Small intestine (tissue), 7 donors: ENCODE data around the gene NYAP1. TPM values are rescaled to one million over a fixed set of nuclear protein-coding genes. Genes with fewer than 3 reads are reported as not detected.

Experiments
- DNase-seq, 2 donors: peaks; one replicate each; pipeline versions ENCODE4 v3.0.0 to v3.0.0-alpha.2; 2013
- FAIRE-seq: peaks from 2 replicates; lab custom pipeline; 2012; peaks lifted over from hg19 to GRCh38; lab: Jason Lieb, UNC
- H3K27ac ChIP-seq, 3 donors: one replicate each; pipeline ENCODE4 v1.5.1; 2013; ENCODE audit warnings: low read length in 2 of 3, mild to moderate bottlenecking in 2 of 3, control low read depth in 1 of 3, inconsistent platforms in 1 of 3, low read depth in 1 of 3, moderate library complexity in 1 of 3
- H3K27me3 ChIP-seq, 3 donors: one replicate each; pipeline ENCODE4 v1.6.1; 2013; ENCODE audit warnings: low read length in 3 of 3, inconsistent platforms in 1 of 3; ENCODE audit not compliant: control insufficient read depth in 3 of 3, insufficient read depth in 3 of 3
- H3K36me3 ChIP-seq, 3 donors: one replicate each; pipeline ENCODE4 v1.6.1; 2013; ENCODE audit warnings: low read length in 3 of 3, inconsistent platforms in 1 of 3, low read depth in 1 of 3, mild to moderate bottlenecking in 1 of 3, moderate library complexity in 1 of 3; ENCODE audit not compliant: control insufficient read depth in 3 of 3, insufficient read depth in 2 of 3
- H3K4me1 ChIP-seq, 3 donors: one replicate each; pipeline ENCODE4 v1.6.1; 2013; ENCODE audit warnings: low read length in 2 of 3, inconsistent platforms in 1 of 3, low read depth in 1 of 3, mild to moderate bottlenecking in 1 of 3, moderate library complexity in 1 of 3; ENCODE audit not compliant: control insufficient read depth in 3 of 3, insufficient read depth in 2 of 3
- H3K4me3 ChIP-seq, 3 donors: one replicate each; pipeline ENCODE4 v1.5.1; 2013; ENCODE audit warnings: low read length in 3 of 3, control low read depth in 1 of 3, inconsistent platforms in 1 of 3, low read depth in 1 of 3, mild to moderate bottlenecking in 1 of 3, moderate library complexity in 1 of 3
- H3K9me3 ChIP-seq, 2 donors: one replicate each; pipeline ENCODE4 v1.6.1; 2013; ENCODE audit warnings: low read depth in 1 of 2, low read length in 1 of 2; ENCODE audit not compliant: control insufficient read depth in 2 of 2, insufficient read depth in 1 of 2
- WGBS, 3 donors: extraction: QIAGEN DNeasy Blood & Tissue Kit; methylation state at CpG; one replicate each; pipeline ENCODE4 v1.1.7; 2013; 5-methylcytosine and 5-hydroxymethylcytosine counted together
- polyA plus RNA-seq, 4 donors: library from polyadenylated mRNA; stranded (reverse) in 3 of 4; unstranded in 1 of 4; fragments of 200-250 nt in 3 of 4; fragments of 120-200 nt in 1 of 4; gene quantifications; one replicate each; pipeline versions ENCODE4 v1.2.1 to v1.2.3, GENCODE V29; 2013
- donor health status: healthy with polysubstance abuse.
- donor health status: control.
- donor health status: control.
- donor health status: Bipolar disorder and iron deficiency.
- donor health status: healthy.

NYAP1 gene
- polyA plus RNA-seq, 4 donors, result 1.1 to 2.3 TPM; not detected in 2

- Histone ChIP-seq H3K36me3 (no peaks in the 10 kb centered on the region), H3K4me3 (peak overlapping the region; percentile 45 to 78 (median 54)), H3K4me1 (peaks cover 0 to 13% (median 4%) of the 10 kb centered on the region in 3 donors), H3K27ac (peak overlapping the region in 1 of 3 donors; percentile 14), H3K9me3 (no peaks in the 10 kb centered on the region), H3K27me3 (no peaks in the 10 kb centered on the region)
- FAIRE-seq (no peak), DNase-seq (peak; percentile 60 to 91)
- WGBS, 3 donors, result 0 to 1% (median 1%) methylated on average over 27 to 79 of the region's 79 CpGs
These were observed 521 bp upstream of the NYAP1 start for GRCh38 chr7:100483090-100483721.

GRCh38 chr7:100484673-100485045, 932 bp downstream of the NYAP1 start:
- FAIRE-seq (no peak), DNase-seq (no peak)
- WGBS, 3 donors, result 69 to 78% (median 77%) methylated on average over 5 to 6 of the region's 6 CpGs
- Histone ChIP-seq H3K4me1 (peaks cover 0 to 9% (median 0%) of the 10 kb centered on the region in 3 donors), H3K36me3 (peaks cover 0 to 2% (median 0%) of the 10 kb centered on the region in 3 donors), H3K27ac (no peak overlapping the region), H3K27me3 (no peaks in the 10 kb centered on the region), H3K4me3 (peak overlapping the region in 1 of 3 donors; percentile 49), H3K9me3 (no peaks in the 10 kb centered on the region)

- DNase-seq, result no peak
- 80 to 86% (median 81%) methylated on average over 3 to 4 of the region's 4 CpGs for WGBS, 3 donors
- FAIRE-seq, result no peak
- H3K4me3 ChIP-seq, result no peak overlapping the region
- no peak overlapping the region for H3K27ac ChIP-seq
- H3K9me3 ChIP-seq, result no peaks in the 10 kb centered on the region
- peaks cover 0 to 7% (median 0%) of the 10 kb centered on the region in 3 donors for H3K4me1 ChIP-seq
- no peaks in the 10 kb centered on the region for H3K27me3 ChIP-seq
- H3K36me3 ChIP-seq, result peaks cover 0 to 2% (median 0%) of the 10 kb centered on the region in 3 donors
These were observed 1.7 kb downstream of the NYAP1 start for GRCh38 chr7:100485471-100485876.

- Histone ChIP-seq H3K27me3 (no peaks in the 10 kb centered on the region), H3K27ac (no peak overlapping the region), H3K9me3 (no peaks in the 10 kb centered on the region), H3K4me3 (no peak overlapping the region), H3K36me3 (peaks cover 0 to 2% (median 0%) of the 10 kb centered on the region in 3 donors), H3K4me1 (peaks cover 0 to 7% (median 0%) of the 10 kb centered on the region in 3 donors)
- 58 to 79% (median 75%) methylated on average over 4 to 5 of the region's 5 CpGs for WGBS, 3 donors
- DNase-seq (no peak), FAIRE-seq (no peak)
These were observed 2.4 kb downstream of the NYAP1 start for GRCh38 chr7:100486111-100486636.

GRCh38 chr7:100486753-100487446, 3.2 kb downstream of the NYAP1 start:
- WGBS, 3 donors, result 80 to 85% (median 83%) methylated on average over 27 to 30 of the region's 30 CpGs
- DNase-seq, result no peak
- no peak for FAIRE-seq
- no peak overlapping the region for H3K4me3 ChIP-seq
- peaks cover 0 to 2% (median 0%) of the 10 kb centered on the region in 3 donors for H3K36me3 ChIP-seq
- peaks cover 0 to 2% (median 0%) of the 10 kb centered on the region in 3 donors for H3K27me3 ChIP-seq
- no peak overlapping the region for H3K27ac ChIP-seq
- no peaks in the 10 kb centered on the region for H3K9me3 ChIP-seq
- H3K4me1 ChIP-seq, result peaks cover 0 to 7% (median 0%) of the 10 kb centered on the region in 3 donors

DNA sequence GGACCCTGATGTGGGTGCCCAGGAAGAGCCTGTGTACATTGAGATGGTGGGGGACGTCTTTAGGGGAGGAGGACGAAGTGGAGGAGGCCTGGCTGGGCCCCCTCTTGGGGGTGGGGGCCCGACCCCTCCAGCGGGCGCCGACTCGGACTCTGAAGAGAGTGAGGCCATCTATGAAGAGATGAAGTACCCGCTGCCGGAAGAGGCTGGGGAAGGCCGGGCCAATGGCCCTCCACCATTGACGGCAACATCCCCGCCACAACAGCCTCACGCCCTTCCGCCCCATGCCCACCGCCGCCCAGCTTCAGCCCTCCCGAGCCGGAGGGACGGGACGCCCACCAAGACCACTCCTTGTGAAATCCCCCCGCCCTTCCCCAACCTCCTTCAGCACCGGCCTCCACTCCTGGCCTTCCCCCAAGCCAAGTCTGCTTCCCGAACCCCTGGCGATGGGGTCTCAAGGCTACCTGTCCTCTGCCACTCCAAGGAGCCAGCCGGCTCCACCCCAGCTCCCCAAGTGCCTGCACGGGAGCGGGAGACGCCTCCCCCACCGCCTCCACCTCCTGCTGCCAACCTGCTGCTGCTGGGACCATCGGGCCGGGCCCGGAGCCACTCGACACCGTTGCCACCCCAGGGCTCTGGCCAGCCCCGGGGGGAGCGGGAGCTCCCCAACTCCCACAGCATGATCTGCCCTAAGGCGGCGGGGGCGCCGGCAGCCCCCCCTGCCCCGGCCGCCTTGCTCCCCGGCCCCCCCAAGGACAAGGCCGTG, 4.8 kb downstream of the NYAP1 start:
- FAIRE-seq (no peak), DNase-seq (no peak)
- H3K4me3 ChIP-seq, result no peak overlapping the region
- peaks cover 0 to 4% (median 0%) of the 10 kb centered on the region in 3 donors for H3K4me1 ChIP-seq
- H3K27ac ChIP-seq, result no peak overlapping the region
- peaks cover 0 to 2% (median 0%) of the 10 kb centered on the region in 3 donors for H3K36me3 ChIP-seq
- no peaks in the 10 kb centered on the region for H3K9me3 ChIP-seq
- H3K27me3 ChIP-seq, result peaks cover 0 to 3% (median 2%) of the 10 kb centered on the region in 3 donors
- WGBS, 3 donors, result 92 to 94% (median 93%) methylated on average over 31 to 44 of the region's 44 CpGs

GRCh38 chr7:100489121-100489520, 5.4 kb downstream of the NYAP1 start:
- DNase-seq (no peak), FAIRE-seq (no peak)
- Histone ChIP-seq H3K4me3 (no peak overlapping the region), H3K27me3 (peaks cover 0 to 7% (median 2%) of the 10 kb centered on the region in 3 donors), H3K27ac (no peak overlapping the region), H3K9me3 (no peaks in the 10 kb centered on the region), H3K4me1 (peaks cover 0 to 7% (median 2%) of the 10 kb centered on the region in 3 donors), H3K36me3 (peaks cover 0 to 2% (median 0%) of the 10 kb centered on the region in 3 donors)
- 84 to 92% (median 87%) methylated on average over 6 to 10 of the region's 10 CpGs for WGBS, 3 donors

GRCh38 chr7:100489824-100490223, 6.1 kb downstream of the NYAP1 start:
- 23 to 40% (median 37%) methylated on average over 9 of the region's 9 CpGs for WGBS, 3 donors
- no peaks in the 10 kb centered on the region for H3K9me3 ChIP-seq
- FAIRE-seq, result no peak

More at GRCh38 chr7:100489824-100490223, 6.1 kb downstream of the NYAP1 start:
- peak; percentile 56 to 90 for DNase-seq
- Histone ChIP-seq H3K27ac (peak overlapping the region in 1 of 3 donors; percentile 1), H3K4me3 (no peak overlapping the region), H3K4me1 (peaks cover 0 to 9% (median 2%) of the 10 kb centered on the region in 3 donors), H3K27me3 (peaks cover 0 to 10% (median 2%) of the 10 kb centered on the region in 3 donors), H3K36me3 (peaks cover 0 to 2% (median 0%) of the 10 kb centered on the region in 3 donors)
